Measurements from ENCODE around the gene NHSL2.

The NHSL2 gene

GRCh38 chrX:72020788-72021187 is 110.1 kb downstream of the NHSL2 start:
- no peak for DNase-seq

- no peak for DNase-seq
Observed at GRCh38 chrX:72021975-72022374, 111.3 kb downstream of the NHSL2 start.

DNA sequence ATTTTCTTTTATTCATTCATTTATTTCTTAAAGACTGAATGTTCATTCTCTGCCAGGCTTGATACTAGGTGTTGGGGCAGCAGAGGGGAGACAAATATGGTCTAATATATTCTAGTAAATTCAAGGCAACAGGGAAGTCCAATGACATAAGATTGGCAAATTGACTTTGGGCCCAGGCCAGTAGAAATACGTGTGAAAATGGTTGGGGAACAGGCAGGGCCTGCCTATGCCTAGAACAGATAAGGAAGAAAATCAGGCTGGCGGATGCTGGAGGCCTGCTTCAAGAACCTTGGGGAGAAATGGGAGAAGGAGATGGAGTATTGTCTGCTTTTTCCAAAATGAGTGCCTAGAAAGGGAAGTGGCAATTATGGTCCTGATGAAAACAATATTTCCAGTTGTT is 112.4 kb downstream of the NHSL2 start:
- DNase-seq = no peak

- no peak for DNase-seq
Observed at GRCh38 chrX:72025236-72025770, 114.7 kb downstream of the NHSL2 start.

DNA sequence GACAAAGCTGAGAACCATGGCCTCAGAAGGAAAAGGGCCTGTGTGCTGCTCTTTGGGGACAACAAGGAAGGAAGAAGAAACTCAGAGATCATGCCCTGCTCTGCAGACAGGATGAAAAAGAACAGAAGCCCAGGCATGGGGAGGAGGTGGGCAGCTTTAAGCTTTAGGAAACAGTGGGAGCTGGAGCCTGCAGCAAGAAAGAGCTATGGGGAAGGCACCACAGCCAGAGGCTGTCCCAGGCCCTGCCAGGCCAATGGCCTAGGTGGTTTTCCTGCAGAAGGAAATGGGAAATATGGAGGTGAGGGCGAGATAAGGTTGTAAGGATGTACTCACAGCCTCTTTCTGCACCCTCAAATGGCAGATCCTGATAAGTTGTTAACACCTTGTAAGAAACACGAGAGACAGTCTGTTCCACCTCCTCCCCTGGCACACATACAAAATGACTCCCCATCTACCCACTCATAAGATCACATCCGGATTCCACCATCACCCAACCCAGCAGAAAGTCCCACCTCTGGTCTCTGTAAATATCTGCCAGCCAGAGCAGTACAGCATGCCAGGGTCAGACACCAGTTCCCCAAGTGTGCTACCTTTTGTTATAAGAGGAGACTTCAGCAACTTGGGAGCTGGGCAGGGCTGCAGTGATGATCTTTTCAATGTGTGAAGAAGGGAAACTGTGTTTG is 115.8 kb downstream of the NHSL2 start:
- DNase-seq = no peak

DNA sequence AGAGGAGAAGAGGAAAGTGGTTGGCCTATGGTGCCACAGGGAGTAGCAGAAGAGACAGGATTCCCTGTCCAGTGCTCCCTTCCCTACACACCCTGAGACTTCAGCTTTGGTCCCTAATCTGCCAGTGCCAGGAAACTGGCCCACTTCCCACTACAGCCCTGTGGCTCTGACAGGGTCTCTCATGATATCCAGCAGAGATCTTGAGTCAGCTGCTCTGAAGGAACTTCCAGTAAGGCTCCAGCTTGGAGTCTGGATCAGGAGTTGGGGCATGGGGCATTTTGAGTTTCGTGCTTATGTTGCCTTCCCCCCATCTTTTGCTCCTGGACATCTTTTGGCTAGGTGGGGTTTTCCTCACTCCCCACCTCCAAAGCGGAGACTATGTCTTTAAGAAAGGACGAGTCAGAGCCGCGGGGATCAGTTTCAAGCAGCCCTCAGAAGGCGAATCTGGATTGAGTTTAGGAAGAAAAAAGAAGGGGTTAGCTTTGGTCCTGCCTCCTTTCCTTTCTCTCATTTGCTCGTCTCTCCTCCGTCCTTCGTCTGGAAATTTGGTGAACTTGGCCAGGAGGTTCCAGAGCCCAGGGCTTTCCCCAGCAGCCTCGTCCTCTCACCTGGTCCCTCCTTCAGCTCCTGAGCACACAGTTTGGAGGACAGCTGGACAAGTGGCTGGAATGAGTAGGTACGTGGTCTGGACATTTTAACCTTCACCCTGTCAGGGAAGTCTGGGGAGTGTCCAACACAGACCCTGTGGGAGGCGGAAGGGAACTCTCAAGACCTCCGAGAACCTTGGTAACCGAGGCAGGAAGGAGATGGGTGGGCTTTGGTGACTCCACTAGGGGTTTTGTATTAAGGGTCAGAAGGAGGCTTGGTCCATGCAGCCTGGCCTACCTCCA is 116.6 kb downstream of the NHSL2 start:
- DNase-seq = peak; percentile 37

DNA sequence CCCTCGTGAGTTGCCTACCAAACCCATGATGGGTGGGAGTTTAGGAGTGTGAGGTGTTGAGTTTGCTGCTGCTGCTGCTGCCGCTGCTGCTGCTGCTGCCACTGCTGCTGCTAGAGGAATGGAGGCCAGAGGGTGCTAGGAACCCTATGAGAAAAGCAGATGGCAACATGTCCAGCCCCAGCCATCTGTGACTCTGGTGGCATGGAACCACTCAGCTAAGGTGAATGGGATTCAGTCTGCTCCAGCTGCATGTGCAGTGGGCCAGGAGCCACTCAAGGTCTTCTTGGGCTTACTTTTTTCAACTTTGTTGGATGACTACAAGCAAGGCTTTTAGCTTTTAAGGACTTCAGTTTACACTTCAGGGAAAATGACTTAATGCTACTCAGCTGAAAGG is 117.3 kb downstream of the NHSL2 start:
- DNase-seq = no peak

GRCh38 chrX:72028701-72029470 is 118.2 kb downstream of the NHSL2 start:
- no peak for DNase-seq

GRCh38 chrX:72029483-72030411 is 119.1 kb downstream of the NHSL2 start:
- DNase-seq = peak; percentile 93

- no peak for DNase-seq
Observed at GRCh38 chrX:72030431-72030830, 119.8 kb downstream of the NHSL2 start.

- no peak for DNase-seq
Observed at GRCh38 chrX:72031118-72031517, 120.5 kb downstream of the NHSL2 start.

DNA sequence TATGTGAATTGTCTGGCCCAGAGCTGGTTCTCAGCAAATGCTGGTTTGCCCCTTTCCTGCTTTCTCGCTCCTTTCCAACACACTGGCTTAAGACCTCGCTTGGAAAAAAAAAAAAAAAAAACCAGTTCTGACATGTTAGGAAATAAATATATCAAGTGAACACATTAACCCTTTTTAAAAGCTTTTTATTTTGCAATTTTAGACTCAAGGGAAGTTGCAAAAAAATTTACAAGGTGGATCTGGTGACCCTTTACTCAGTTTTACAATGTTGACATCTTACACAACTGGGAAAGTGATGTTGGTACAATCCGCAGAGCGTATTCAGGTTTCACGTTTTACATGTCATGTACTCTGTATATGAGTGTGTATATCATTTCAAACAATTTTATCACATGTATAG is 121.0 kb downstream of the NHSL2 start:
- DNase-seq = no peak

DNA sequence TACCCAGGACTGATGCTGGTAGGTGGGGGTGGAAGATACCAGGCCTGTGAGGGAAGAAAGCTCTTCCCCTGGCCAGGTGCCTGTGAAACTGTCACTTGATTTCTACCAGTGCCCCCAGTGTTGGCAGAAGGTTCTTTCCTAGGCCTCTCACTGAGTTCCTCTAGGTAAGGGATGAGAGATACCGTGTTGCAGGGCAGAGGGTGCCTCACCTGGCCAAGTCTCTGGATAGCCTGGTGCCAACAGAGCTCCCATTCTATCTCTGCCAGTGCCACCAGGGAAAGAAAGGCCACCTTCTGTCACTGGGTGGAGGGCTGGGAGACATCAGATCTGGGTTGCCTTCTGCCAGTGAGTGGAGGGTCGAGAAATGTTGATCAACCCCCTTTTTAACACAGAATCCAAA is 127.0 kb downstream of the NHSL2 start:
- DNase-seq = no peak

GRCh38 chrX:72038016-72038415 is 127.4 kb downstream of the NHSL2 start:
- no peak for DNase-seq

GRCh38 chrX:72038868-72039267 is 128.2 kb downstream of the NHSL2 start:
- no peak for DNase-seq

- DNase-seq = no peak
Observed at GRCh38 chrX:72040506-72040905, 129.9 kb downstream of the NHSL2 start.

DNA sequence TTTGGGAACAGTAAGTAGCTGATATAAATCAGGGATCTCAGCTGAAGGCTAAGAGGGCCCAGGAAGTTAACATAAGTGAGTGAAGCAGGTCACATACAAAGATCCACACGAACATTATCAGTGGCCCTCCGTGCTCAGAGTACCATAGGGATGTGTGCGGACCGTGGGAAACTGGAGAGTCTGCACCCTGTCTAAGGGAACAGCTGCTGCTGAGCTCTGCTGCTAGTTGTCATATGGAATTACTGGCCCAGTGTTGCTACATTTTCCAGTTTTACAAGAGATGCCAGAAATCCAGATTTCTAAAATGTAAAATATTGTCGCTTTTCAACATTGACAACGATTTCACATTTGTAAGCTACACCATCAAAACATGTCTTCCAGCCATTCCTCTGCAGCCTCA is 130.5 kb downstream of the NHSL2 start:
- DNase-seq = no peak

GRCh38 chrX:72041871-72042851 is 131.5 kb downstream of the NHSL2 start:
- no peak for DNase-seq

DNA sequence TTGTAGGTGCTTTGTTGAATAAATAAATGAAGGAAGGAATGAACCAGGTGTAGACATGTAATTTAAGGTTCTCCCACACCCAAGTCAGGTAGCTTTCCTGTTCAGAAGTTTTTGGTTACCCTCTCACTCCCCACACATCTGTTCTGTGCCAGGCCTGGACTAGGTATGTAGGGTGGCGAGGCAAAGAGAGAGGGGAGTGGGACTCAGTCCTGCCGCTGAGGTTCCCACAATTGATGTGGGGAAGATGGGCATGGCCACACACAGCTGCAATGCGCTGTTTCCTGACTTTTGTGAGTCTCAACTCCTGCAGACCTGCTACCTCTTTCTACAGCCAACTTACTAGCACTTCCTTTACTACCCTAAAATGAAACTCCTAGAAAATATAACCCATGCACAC is 132.2 kb downstream of the NHSL2 start:
- no peak for DNase-seq

DNA sequence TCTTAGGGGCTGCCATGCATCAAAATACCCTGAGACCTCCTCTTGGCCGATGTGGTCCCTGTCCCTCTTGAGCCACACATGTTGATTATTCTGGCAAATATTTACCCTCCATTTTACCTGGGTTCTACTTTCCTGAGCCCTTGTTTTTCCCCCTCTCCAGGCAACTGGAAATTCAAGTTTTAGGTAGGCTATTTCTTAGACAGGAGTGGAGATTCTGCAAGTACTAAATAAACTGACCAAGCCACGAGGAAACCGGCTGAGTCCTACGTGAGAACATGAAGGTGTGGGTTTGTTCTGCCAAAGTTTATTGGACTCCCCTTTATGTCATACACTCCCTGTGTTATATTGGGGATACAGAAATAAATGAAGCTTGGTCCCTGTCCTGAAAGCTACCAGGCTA is 133.0 kb downstream of the NHSL2 start:
- DNase-seq = no peak

- no peak for DNase-seq
Observed at GRCh38 chrX:72045141-72045540, 134.5 kb downstream of the NHSL2 start.
